ENCODE results near the gene ABCG1.
"Not testable (repeated sequence)": the region's sequence is repeated elsewhere in the genome, so short reads cannot be mapped to it uniquely, and the experiment has no call there.

The ABCG1 gene

GRCh38 chr21:42291003-42291750 is 72.2 kb downstream of the ABCG1 start:
- no peak overlapping the region for H3K4me3 ChIP-seq (replicated peaks; ENCODE audit: low read depth, low read length)
- no peaks in the 10 kb centered on the region for H3K36me3 ChIP-seq (ENCODE audit: control insufficient read depth, insufficient read depth, low read length)
- no peak for DNase-seq (ENCODE audit: extremely low read depth, insufficient read length)
- no peaks in the 10 kb centered on the region for H3K27me3 ChIP-seq (replicated peaks; ENCODE audit: control insufficient read depth, insufficient read depth, low read length)
- TF ChIP-seq CTCF (IDR thresholded peaks at IDR 0.05; ENCODE audit: insufficient read depth, low read length, poor library complexity, severe bottlenecking), result no peak

- no peak for DNase-seq (ENCODE audit: extremely low read depth, insufficient read length)
- no peak for TF ChIP-seq CTCF (IDR thresholded peaks at IDR 0.05; ENCODE audit: insufficient read depth, low read length, poor library complexity, severe bottlenecking)
- H3K36me3 ChIP-seq (ENCODE audit: control insufficient read depth, insufficient read depth, low read length), result no peaks in the 10 kb centered on the region
- no peak overlapping the region for H3K4me3 ChIP-seq (replicated peaks; ENCODE audit: low read depth, low read length)
- no peaks in the 10 kb centered on the region for H3K27me3 ChIP-seq (replicated peaks; ENCODE audit: control insufficient read depth, insufficient read depth, low read length)
Measured at GRCh38 chr21:42291751-42292562, 73.0 kb downstream of the ABCG1 start.

GRCh38 chr21:42292563-42293142 is 73.7 kb downstream of the ABCG1 start:
- DNase-seq (ENCODE audit: extremely low read depth, insufficient read length); H3K27me3 ChIP-seq (replicated peaks; ENCODE audit: control insufficient read depth, insufficient read depth, low read length); H3K4me3 ChIP-seq (replicated peaks; ENCODE audit: low read depth, low read length); H3K36me3 ChIP-seq (ENCODE audit: control insufficient read depth, insufficient read depth, low read length): not testable (repeated sequence)

- no peak for TF ChIP-seq CTCF (IDR thresholded peaks at IDR 0.05; ENCODE audit: insufficient read depth, low read length, poor library complexity, severe bottlenecking)
- Histone ChIP-seq H3K27me3 (replicated peaks; ENCODE audit: control insufficient read depth, insufficient read depth, low read length) (no peaks in the 10 kb centered on the region), H3K4me3 (replicated peaks; ENCODE audit: low read depth, low read length) (no peak overlapping the region), H3K36me3 (ENCODE audit: control insufficient read depth, insufficient read depth, low read length) (no peaks in the 10 kb centered on the region)
- DNase-seq (ENCODE audit: extremely low read depth, insufficient read length), result no peak
Measured at GRCh38 chr21:42293649-42294272, 74.8 kb downstream of the ABCG1 start.

- no peaks in the 10 kb centered on the region for H3K27me3 ChIP-seq (replicated peaks; ENCODE audit: control insufficient read depth, insufficient read depth, low read length)
- H3K36me3 ChIP-seq (ENCODE audit: control insufficient read depth, insufficient read depth, low read length), result no peaks in the 10 kb centered on the region
- no peak for TF ChIP-seq CTCF (IDR thresholded peaks at IDR 0.05; ENCODE audit: insufficient read depth, low read length, poor library complexity, severe bottlenecking)
- no peak for DNase-seq (ENCODE audit: extremely low read depth, insufficient read length)
- no peak overlapping the region for H3K4me3 ChIP-seq (replicated peaks; ENCODE audit: low read depth, low read length)
Measured at GRCh38 chr21:42294273-42294880, 75.4 kb downstream of the ABCG1 start.

All from GM06990 (cell line).